ACHN (cell line): Measurements from ENCODE around the gene CD81.

Experiments used
- DNase-seq: peaks from one replicate; pipeline ENCODE4 v3.0.0-alpha.2; 2015
- in situ Hi-C: cut with HindIII; loops from 2 replicates; pipeline ENCODE4 v1.10.0; 2017; ENCODE audit warnings: low sequenced_read_pairs, low pct_ligation_motif_present, low pct_unique_long_range_greater_than_20kb

CD81 gene

DNA sequence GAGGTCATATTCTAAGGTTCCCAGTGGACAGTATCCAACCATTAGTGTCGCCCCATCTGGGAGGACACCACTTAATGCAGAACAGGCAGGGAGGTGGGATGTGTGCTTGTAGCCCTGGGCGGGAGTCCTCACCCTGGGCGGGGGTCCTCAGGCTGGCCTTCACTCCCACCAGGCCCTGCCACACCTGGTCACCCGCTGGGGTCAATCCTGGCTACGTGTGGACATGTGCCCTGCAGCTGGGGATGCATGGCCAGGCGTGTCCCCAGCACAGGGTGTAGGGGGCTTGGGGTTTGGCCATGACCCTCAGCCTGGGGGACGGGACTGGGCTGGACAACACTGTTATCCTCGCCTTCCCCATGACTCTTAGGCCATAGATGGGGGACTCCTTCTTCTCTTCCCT lies 48.4 kb downstream of the CD81 start:
- no peak for DNase-seq
- in situ Hi-C loops: no loop called here

DNA sequence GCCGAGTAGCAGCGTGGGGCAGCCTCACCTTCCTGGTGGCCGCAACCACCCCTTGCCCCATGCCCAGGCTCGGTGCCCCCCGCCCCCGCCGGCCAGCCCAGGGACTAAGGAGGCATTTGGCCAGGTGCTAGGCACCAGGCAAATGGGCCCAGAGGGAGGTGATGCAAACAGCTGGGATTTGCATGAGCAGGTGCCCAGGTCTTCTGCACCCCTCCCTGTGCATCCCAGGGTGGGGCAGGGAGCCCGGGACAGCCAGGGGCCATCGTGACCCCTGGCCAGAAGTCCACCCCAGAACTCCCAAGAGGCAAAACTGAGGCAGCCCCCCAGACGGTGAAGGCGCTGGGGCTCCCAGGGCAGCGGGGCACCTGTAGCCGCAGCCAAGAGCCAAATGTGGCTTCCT lies 49.1 kb downstream of the CD81 start:
- in situ Hi-C loops: no loop called here
- no peak for DNase-seq

DNA sequence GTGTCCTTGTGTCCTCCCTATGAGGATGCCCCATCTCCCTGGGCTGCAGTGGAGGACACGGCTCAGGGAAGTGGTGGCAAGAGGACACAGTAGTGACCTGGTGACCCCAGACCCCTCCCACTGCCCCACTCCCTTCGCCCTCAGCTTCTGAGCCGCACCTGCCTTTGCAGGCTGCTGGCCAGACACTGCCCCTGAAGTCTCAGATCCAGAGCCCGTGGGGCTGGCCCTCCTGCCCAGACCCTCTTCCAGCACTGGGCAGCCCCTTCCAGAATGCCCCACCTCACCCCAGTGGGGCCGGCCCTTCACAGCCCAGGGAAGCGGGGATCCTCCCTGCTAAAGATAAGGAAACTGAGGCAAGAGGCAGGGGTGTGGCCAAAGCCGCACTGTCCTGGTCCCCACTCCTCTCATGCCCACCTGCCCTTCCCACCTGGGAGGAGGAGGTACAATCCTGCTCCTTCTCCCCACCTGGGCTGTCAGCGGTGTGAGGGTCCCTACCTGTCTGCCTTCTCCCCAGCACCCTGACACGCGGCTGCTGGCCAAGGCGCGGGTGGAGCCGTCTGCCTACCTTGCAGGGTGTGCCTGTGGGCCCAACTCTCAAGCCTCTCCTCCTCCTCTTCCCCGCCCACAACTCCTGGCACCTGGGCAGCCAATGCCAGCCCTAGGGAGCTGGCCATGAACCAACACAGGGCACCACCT lies 49.9 kb downstream of the CD81 start:
- in situ Hi-C loops: no loop called here
- DNase-seq: no peak

DNA sequence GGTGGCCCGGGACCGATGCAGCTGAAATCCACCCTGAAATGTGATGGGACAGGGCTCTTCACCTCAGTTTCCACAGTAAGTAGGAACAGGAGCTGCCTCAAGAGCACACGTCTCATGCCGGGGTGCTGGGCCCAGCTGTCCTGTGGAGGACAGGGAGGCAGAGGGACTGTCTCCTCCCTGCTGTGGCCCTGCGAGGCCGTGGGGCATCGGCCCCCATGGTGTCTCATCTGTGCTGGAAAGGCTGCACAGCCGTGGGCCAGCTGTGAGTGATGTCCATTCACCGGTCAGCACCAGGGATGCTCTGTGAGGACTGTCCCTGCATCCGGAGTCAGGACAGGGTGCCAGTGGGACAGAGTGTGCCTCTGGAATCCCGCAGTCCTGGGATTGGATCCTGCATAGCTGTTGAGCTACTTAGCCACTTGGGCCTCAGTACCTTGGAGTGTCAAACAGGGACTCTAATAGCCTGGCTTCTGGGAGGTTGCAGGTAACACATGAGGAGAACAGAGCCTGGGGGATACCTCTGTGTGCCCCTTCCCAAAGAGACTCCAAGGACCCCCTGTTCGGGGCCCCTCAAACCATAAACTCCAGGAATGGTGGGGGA lies 50.7 kb downstream of the CD81 start:
- DNase-seq: no peak
- in situ Hi-C loops: no loop called here

DNA sequence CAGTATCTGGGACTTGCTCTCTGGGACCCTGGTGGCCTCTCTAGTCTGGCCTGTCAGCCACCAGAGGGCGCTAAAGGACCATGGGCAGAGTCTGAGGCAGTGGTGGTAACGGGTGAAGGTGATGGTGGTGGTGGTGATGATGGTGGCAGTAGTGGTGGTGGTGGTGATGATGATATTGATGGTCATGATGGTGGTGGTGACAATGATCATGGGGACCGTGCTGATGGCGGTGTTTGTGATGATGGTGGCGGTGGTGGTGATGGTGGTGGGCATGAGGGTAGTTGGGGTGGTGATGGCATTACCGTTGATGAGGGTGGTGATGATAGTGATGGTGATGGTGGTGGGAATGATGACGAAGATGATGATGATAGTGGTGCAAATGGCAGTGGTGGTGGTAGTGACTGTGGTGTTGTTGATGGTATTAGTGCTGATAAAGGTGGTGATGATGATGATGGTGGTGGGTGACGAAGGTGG lies 51.2 kb downstream of the CD81 start:
- peak; percentile 61 for DNase-seq
- in situ Hi-C loops: no loop called here

DNA sequence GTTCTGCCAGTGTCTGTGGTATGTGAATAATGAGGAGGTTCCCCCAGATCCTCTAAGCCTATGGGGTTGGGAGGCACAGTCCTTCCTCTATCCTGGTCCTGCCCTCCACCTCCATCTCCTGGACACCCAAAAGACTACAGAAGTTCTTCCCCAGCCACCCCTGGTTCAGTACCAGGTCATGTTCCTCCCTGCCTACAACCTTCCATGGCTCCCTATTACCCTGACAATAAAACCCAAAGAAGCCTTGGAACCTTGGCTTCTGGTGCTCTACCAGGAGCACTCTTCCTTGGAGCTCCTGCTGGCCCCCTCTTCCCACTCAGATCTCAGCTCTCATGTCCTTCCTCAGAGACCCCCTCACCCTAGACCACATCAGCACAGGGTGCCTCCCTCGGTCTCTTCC lies 54.3 kb downstream of the CD81 start:
- in situ Hi-C loops: no loop called here
- DNase-seq: no peak

DNA sequence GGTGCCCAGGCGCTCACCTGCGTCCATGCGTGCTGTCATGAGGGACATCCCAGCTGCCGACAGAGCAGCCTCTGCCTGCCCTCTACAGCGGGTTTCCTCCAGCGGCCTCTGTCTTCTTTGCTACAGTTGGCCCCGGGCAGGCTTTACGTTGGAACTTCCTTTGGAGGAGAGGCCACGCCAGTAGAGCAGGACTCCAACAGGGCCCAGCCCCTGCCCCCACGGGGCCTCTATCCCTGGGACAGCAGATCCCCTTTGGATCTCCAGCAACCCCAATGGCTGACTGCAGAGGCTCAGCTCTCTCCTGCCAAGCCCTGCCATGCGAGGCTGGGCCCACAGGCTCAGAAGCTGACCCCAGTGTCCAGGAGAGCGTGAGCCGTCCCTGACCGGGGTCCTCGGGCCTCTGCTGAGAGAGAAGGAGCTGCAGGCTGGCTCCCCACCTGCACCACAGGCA lies 55.1 kb downstream of the CD81 start:
- in situ Hi-C loops: no loop called here
- no peak for DNase-seq

DNA sequence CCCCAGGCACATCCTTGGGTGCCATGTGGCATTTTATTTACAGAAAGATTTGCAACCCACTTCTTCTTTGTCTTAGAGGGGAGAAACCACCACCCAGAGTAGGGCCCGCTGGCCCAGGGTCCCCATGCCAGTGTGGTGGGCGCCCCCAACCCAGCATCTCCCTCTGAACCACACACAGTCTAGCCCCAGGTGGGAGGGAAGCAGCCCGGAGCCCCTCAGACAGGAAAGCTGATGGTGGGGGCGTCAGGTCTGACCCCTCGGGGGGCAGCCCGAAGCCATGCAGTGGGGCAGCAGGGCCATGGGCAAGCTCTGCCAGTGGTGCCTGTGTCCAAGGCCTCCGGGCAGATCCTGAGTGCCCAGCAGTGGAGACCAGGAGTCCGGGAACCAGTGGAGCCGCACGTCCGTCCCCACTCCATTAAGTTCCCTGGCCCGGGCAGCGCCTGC lies 55.5 kb downstream of the CD81 start:
- no peak for DNase-seq
- in situ Hi-C loops: no loop called here

DNA sequence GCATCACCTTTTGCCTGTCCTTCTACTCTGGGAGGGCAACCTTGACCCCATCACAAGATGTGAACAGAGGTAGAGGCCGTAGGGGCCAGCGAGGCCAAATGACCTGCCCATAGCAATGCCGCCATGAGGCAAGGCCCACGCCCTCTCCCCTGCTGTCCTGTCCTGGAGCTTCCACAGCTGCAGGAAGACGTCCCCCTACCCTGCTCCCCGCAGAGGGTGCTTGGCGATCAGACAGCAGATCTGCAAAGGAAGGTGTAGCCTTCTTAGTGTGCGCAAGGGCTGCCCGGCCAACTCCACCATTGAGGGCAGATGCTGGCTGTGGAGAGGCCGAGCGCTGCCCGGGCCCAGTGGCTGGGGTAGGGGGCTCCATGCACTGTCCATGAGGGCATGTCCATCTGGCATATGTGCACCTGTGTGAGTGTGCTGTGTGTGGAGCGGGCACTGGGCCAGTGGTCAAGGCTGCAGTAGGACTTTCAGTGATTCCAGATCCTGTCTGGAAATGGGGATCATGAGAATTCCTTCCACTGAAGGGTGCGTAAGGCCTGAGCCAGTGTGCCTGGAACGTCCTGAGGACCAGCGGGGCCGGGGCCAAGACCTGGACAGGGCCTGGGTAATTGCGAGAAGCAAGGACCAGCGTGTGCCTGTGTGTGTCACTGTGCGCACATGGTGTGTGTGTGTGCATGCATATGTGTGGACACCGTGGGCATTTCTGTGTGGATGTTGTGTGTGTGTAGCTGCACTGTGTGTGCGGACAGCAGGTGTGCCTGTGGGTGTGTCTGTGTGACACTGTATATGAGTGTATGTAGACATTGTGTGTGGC lies 56.2 kb downstream of the CD81 start:
- in situ Hi-C loops: no loop called here
- no peak for DNase-seq

DNA sequence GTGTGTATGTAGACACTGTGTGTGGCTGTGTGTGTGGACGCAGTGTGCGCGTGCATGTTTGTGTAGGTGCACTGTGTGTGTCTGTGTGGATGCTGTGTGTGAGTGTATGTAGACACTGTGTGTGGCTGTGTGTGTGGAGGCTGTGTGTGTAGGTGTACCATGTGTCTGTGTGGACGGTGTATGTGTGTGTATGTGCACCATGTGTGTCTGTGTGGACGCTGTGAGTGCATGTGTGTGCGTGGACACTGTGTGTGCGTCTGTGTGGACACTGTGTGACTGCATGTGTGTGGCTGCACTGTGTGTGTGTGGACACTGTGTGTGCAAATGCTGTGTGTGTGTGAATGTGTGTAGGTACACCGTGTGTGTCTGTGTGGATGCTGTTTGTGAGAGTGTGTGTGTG lies 56.9 kb downstream of the CD81 start:
- in situ Hi-C loops: no loop called here
- no peak for DNase-seq

DNA sequence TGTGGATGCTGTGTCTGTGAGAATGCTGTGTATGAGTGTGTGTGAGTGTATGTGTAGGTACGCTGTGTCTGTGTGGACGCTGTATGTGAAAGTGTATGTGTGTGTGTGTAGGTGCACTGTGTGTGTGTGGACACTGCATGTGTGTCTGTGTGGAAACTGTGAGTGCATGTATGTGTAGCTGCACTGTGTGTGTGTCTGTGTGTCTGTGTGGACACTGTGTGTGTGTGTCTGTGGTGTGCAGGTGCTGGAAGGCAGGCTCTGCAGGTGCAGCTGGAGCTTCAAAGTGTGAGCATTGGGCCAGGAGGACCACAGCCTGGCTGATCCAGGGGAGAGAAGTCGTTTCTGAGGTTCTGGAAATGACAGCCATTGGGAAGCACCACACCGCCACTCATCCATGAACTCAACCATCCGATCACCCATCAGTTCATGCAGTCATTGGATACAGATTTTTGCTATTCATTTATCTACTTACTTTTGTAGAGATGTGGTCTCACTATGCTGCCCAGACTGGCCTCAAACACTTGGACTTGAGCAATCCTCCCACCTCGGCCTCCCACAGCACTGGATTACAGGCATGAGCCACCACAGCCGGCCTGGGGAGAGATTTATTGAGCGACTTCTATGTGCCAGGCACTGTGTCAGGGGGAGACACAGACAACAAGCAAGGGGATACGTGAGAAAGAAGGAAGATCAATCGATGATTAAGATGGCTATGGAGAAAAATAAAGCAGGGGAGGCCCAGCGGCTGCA lies 57.6 kb downstream of the CD81 start:
- DNase-seq: no peak
- in situ Hi-C loops: no loop called here

DNA sequence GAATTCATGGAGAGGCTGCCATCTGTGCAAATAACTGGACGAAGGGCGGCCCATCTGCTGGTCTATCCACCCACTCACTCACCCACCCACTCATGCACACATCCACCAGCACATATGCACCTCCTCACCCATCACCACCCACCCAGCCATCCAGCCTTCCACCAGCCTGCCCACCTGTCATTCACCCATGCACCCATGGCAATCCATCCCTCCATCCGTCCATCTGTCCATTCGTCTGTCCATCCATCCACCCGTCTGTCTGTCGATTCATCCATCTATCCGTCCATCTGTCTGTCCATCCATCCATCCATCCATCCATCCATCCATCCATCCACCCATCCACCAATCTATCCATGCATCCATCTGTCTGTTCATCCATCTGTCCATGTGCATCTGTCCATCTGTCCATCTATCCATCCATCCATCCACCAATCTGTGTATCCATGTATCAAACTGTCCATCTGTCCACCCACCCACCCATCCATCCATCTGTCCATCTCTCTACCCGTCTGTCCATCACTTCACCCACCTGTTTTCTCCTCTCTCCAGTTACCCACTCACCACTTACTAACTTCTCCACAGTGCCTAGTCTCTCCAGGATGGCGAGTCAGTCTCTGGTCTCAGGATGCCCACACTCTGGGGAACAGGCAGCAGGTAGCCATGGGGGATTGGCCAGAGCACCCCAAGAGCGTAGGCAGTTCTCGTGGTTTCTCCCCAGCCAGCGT lies 58.3 kb downstream of the CD81 start:
- in situ Hi-C loops: no loop called here
- DNase-seq: no peak

DNA sequence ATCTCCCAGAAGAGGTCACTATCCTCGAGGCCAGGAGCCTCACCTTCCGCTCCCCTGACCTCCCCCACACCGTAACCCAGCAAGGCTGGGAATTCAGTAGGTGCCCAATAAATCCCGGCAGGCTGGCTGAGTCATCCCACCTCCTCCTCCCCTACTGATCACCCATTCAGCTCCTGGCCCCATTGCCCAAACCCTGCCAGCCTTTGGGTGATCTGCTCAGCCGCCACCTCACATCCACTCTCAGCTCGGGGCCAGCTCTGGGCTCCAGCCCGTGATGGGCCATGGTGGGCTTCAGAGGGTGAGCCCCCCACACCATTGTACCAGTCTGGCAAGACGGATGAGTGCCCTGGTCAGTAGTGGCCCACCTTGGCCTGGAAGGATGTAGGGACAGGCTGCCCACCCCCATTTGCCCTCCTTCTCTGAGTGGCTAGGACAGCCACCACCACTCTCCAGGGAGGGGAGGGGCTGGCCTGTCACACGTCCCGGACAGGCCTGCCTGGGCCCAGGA lies 59.0 kb downstream of the CD81 start:
- in situ Hi-C loops: no loop called here
- DNase-seq: no peak

DNA sequence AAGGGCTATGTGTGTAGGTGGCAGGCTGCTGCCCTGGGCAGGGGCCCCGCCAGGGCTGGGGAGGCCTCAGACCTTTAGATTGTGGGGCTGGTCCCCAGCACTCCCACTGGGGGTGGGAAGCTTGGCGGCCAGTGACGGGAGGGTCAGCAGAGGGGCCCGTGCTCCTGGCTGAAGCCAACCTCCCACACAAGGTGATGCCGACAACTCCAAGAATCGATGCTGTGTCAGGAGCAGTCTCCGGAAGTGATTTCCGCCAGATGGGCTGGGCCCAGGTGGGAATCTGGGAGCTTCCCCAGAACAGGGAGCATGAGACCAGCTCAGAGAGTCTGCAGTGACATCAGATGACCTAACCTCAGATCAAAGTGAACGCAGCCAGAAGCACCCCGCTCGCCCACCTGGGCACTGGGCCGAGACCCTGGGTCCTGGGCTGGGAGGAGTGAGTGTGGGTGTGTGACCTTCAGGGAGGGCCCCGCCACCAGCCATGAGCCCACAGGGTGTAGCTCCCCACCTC lies 59.5 kb downstream of the CD81 start:
- DNase-seq: no peak
- in situ Hi-C loops: no loop called here

DNA sequence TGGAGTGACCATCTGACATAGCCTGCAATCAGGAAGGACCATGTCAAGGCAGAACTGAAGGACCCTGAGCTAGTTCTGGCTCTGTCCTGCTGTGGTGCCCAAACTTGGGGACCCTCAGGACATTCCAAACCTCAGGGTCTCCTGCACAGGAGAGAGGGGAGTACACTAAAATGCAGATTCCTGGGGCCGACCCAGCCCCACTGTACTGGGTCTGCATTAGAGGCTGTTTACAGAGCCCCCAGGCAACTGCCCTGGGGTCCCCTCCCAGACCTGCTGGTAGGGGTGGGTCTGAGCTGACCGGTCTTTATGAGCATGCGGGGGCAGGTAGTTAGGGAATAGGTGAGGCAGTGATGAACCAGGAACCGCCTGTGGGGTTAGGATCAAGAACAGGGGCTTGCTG lies 60.4 kb downstream of the CD81 start:
- no peak for DNase-seq
- in situ Hi-C loops: no loop called here

DNA sequence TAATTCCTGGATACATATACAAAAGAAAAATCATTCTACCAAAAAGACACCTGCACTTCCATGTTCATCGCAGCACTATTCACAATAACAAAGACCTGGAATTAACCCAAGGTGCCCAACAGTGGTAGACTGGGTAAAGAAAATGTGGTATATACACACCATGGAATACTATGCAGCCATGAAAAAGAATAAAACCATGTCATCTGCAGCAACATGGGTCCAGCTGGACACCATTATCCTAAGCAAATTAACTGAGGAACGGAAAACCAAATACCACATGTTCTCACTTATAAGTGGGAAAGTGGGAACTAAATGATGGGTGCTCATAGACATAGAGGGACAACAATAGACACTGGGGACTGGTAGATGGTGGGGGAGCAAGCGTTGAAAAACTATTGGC lies 62.7 kb downstream of the CD81 start:
- DNase-seq: no peak
- in situ Hi-C loops: no loop called here

DNA sequence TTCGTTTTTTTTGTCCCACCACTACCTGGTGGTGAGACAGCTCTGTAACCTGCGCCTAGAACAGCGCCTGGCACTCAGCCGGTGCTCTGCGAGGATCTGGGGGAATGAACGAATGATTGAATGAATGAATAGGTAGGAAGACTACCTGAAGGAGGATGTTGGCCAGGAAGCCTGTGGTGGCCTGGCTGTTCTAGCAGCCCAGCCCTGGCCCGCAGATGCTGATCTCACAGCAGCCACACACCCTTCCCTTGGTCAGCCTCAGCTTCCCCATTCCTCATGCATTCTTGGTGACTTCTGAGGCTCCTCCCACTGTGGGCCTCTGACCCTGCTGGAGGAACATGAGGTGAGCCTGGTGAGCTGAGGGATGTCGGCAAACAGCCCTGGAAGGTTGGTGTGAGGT lies 63.5 kb downstream of the CD81 start:
- in situ Hi-C loops: no loop called here
- no peak for DNase-seq

DNA sequence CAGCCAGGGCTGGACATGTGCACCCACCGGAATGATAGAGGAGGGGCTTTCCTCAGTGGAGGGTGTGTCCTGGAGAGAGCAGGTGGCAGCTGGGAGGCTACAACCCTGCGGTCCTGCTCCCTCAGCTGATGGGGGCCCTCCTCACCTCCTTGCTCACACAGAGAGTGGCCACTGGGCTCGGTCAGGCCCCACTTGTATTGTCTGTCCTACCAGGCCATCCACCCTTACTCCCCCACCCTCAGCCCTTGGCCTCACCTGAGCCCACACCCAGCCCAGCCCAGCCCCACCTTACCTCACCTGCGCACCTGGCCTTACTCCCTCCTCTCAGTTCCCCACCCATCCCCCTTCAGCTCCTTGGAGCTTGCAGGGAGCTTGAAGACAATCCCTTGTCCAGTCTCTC lies 64.1 kb downstream of the CD81 start:
- in situ Hi-C loops: no loop called here
- DNase-seq: no peak
